ENCODE results near the gene SLC48A1. TPM values are rescaled to one million over a fixed set of nuclear protein-coding genes. Genes with fewer than 3 reads are reported as not detected.

SLC48A1 gene
- total and polyA plus RNA-seq, 4 donors: 6.1 to 15.4 (median 9.3) TPM

GRCh38 chr12:47790676-47791350 is 17.8 kb downstream of the SLC48A1 start:
- H3K9ac ChIP-seq (ENCODE audit: low read depth in 1 of 2, low read length in 2 of 2): no peak overlapping the region
- H3K36me3 ChIP-seq (ENCODE audit: control insufficient read depth in 4 of 4, insufficient read depth in 3 of 4, low read depth in 1 of 4, low read length in 3 of 4): peaks cover 2 to 37% (median 3%) of the 10 kb centered on the region in 4 donors
- TF ChIP-seq JUND (IDR thresholded peaks at IDR 0.05) (no peak), ZBTB33 (IDR thresholded peaks at IDR 0.05) (no peak), MAX (IDR thresholded peaks at IDR 0.05) (no peak), ATF3 (IDR thresholded peaks at IDR 0.05) (no peak), CTCF (IDR thresholded peaks at IDR 0.05; ENCODE audit: low read depth, low read length, missing input control) (no peak), TAF1 (conservative IDR thresholded peaks at IDR 0.05) (no peak), HNF4A (conservative IDR thresholded peaks at IDR 0.05) (no peak), NR2F2 (IDR thresholded peaks at IDR 0.05) (no peak), RAD21 (IDR thresholded peaks at IDR 0.05) (no peak), EGR1 (IDR thresholded peaks at IDR 0.05; ENCODE audit: low read depth in 2 of 2) (no peak)
- H3K4me1 ChIP-seq (ENCODE audit: control insufficient read depth in 4 of 4, insufficient read depth in 4 of 4, low read length in 3 of 4): no peaks in the 10 kb centered on the region
- H3K4me3 ChIP-seq (ENCODE audit: low read depth in 1 of 3, low read length in 3 of 3): no peak overlapping the region
- H3K9me3 ChIP-seq (ENCODE audit: control insufficient read depth in 4 of 4, low read length in 3 of 4): no peaks in the 10 kb centered on the region
- DNase-seq (ENCODE audit: low spot score): no peak
- no peaks in the 10 kb centered on the region for H3K27me3 ChIP-seq (ENCODE audit: control insufficient read depth in 4 of 4, insufficient read depth in 4 of 4, low read length in 3 of 4)
- H3K27ac ChIP-seq (ENCODE audit: low read depth in 1 of 2, low read length in 2 of 2): no peak overlapping the region
- WGBS: 93% methylated on average over 20 of the region's 20 CpGs

- peaks cover 2 to 33% (median 3%) of the 10 kb centered on the region in 4 donors for H3K36me3 ChIP-seq (ENCODE audit: control insufficient read depth in 4 of 4, insufficient read depth in 3 of 4, low read depth in 1 of 4, low read length in 3 of 4)
- no peak overlapping the region for H3K27ac ChIP-seq (ENCODE audit: low read depth in 1 of 2, low read length in 2 of 2)
- no peaks in the 10 kb centered on the region for H3K9me3 ChIP-seq (ENCODE audit: control insufficient read depth in 4 of 4, low read length in 3 of 4)
- H3K4me3 ChIP-seq (ENCODE audit: low read depth in 1 of 3, low read length in 3 of 3): no peak overlapping the region
- no peaks in the 10 kb centered on the region for H3K27me3 ChIP-seq (ENCODE audit: control insufficient read depth in 4 of 4, insufficient read depth in 4 of 4, low read length in 3 of 4)
- WGBS: 96% methylated on average over 14 of the region's 14 CpGs
- H3K9ac ChIP-seq (ENCODE audit: low read depth in 1 of 2, low read length in 2 of 2): no peak overlapping the region
- DNase-seq (ENCODE audit: low spot score): no peak
- TF ChIP-seq NR2F2 (IDR thresholded peaks at IDR 0.05) (no peak), REST (IDR thresholded peaks at IDR 0.05) (no peak), TAF1 (conservative IDR thresholded peaks at IDR 0.05) (no peak), HNF4A (conservative IDR thresholded peaks at IDR 0.05) (no peak), GABPA (IDR thresholded peaks at IDR 0.05 in 1 of 2, conservative IDR thresholded peaks at IDR 0.05 in 1 of 2) (no peak), JUND (IDR thresholded peaks at IDR 0.05) (no peak), SP1 (IDR thresholded peaks at IDR 0.05) (no peak), RAD21 (IDR thresholded peaks at IDR 0.05) (no peak), ATF3 (IDR thresholded peaks at IDR 0.05) (no peak), FOXA2 (IDR thresholded peaks at IDR 0.05) (no peak), YY1 (IDR thresholded peaks at IDR 0.05) (no peak), MAX (IDR thresholded peaks at IDR 0.05) (no peak), ZBTB33 (IDR thresholded peaks at IDR 0.05) (no peak), RXRA (IDR thresholded peaks at IDR 0.05) (no peak)
- no peaks in the 10 kb centered on the region for H3K4me1 ChIP-seq (ENCODE audit: control insufficient read depth in 4 of 4, insufficient read depth in 4 of 4, low read length in 3 of 4)
These were observed 18.3 kb downstream of the SLC48A1 start for GRCh38 chr12:47791351-47791746.

Measured in liver (tissue), 9 donors.